Activated T-cell treated with anti-CD3 and anti-CD28 coated beads, Interleukin-2, amount 50 U/mL, for 1 hour (primary cell): ENCODE results near the gene EXT2.

Source experiments
- DNase-seq: peaks from one replicate; pipeline ENCODE4 v3.0.0-alpha.2; 2020

Gene EXT2

DNA sequence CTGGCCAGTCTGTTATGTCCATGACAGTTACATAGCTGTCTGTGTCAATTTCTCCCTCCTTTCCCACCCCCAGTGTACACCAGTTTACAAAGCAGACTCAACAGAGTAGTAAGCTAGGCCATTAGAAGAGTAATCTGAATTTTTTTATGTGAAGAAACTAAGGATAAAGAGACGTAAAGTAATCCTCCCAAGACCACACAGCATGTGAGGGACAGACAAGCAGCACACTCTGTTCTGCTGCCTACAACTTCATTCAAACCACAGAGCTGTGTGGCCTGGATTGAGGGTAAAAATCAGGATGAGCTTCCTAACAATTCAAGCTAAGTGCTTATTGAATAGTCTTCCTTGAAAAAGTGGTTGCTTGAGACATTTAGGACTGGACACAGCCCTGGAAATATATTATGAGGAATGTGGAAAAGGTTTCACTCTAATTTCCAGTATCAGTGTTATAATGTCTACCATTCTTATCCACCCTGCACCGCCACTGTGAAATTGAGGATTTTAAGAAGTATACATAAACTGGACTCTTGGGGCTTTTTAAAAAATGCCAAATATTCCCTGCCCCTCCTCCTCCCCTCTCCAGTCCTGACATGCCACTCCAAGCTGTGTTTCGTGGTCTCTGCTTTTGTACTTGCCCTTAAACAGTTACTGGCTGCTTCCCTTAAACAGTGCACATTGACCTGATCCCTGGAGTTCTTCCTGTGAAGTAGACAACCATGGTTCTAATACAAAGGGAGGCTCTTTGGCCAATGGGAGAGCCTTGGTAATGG, 40.9 kb downstream of the EXT2 start:
- DNase-seq = no peak

DNA sequence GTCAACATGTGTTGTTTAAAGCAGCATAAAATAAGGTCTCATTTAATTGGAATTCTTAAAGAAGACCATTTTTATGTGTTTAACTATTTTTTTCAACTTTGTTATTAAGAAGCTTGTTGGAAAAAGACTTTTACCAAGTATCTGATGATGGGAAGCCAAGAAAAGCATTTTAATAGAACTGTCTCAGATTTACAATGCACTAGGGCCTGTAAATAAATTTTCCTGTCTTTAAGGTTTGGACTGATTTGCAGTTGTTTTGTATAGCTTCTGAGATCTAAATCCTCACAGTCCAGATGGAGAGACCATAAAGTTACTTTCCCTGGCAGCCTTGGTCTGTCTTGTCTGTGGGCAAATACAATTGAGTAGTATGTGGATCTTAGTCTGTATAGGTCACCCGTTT, 41.6 kb downstream of the EXT2 start:
- no peak for DNase-seq

DNA sequence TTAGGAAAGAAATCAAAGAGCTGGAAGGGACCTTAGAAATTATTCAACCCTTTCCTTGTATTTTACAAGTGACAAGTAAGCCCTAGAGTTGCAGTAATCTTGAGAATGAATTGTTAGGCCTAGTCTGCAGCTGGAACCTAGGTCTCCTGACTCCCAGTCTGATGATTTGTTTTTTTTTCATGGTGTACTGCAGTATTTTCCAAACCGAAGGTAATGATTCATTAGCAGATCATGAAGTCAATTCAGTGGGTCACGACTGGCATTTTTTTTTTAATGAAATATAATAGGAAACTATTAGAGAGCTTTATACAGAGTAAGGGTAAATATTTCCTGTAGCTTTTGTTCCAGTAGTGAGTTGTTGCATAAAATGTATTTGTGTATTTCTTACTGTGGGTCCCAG, 42.8 kb downstream of the EXT2 start:
- DNase-seq = no peak

DNA sequence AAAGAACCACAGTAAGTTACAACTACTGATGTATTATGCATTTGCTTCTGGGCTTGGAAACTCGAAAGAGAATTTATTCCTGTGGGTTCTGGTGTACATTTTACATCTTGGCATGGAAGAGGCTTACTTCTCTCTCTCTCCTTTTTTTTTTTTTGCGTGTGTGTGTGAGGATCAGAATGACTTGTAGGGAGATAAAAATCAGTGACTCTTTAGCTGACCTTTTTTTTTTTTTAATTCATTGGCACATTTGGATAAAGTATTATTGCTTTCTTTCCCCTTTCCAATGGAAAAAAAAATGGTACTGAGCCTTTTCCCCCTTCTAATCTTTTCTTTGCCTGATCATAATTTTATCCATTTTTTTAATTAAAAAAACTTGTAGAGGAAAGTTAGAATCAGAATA, 43.5 kb downstream of the EXT2 start:
- DNase-seq = no peak

DNA sequence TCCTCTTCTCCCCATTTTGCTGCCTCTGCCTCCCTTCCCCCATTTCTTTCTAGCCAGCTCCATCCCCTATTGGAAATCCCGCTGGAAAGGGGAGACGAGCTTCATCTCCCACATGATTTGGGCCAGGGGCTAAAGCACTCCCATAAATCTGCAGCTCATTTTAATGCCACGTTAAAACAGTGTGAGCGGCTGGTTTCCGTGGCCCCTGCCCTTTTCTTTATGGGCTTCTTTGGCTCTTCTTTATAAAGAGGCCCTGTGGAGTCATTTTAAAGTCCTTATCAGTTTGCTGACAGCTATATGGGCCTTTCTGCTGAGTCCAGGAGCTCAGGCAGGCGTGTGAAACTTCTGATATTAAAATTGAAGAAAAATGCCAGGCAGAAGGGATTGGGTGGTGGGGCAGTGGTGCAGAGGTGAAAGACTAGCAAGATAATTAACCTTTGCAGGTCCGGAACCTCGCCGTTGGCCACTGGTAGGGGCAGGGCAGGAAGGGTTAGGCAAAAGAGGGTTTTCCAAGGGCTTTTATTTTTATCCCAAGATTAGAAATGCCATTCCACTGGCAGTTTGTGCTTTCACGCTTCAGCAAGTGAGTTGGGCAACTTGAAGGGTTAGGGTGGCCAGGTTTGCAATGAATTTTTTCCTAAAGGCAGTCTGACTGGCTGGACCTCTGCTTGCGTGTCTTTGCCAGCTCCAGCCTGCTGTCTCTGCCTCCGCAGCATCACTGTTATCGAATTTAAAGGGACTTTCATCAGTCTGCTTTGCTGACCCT, 44.3 kb downstream of the EXT2 start:
- DNase-seq = no peak

DNA sequence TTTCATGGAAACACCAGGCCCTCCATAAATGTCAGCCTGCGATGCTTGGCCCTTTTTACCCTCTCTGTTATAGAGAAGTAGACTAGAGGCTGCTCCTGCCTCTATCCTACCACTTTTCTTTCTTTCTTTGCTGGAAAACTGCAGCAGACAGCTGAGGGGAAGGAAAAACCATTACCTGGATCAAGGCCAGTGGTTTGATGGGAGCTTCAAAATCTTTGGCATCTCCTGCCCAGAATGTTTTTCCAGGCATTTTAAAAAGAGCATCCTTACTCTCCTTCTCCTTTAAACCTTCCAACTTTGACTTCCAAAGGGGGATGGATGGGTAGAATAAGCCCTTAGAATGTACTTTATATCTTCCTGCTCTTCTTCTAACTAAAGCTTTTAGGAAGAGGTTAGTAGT, 44.9 kb downstream of the EXT2 start:
- DNase-seq = no peak

DNA sequence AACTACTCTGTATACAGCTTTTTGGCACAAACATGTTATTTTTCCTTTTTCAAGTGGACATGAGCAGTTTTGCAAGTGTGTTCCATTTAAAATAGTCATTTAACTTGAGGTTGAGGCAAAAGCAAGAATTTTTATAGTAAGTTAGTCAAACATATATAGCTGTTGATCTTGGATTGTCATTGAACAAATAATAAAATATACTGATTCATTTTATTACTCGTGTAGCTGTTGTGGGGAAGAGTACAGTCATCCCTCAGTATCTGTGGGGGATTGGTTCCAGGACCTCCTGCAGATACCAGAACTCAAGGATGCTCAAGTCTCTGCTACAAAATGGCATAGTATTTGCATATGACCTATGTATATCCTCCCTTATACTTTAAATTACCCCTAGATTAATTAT, 45.3 kb downstream of the EXT2 start:
- DNase-seq = no peak

DNA sequence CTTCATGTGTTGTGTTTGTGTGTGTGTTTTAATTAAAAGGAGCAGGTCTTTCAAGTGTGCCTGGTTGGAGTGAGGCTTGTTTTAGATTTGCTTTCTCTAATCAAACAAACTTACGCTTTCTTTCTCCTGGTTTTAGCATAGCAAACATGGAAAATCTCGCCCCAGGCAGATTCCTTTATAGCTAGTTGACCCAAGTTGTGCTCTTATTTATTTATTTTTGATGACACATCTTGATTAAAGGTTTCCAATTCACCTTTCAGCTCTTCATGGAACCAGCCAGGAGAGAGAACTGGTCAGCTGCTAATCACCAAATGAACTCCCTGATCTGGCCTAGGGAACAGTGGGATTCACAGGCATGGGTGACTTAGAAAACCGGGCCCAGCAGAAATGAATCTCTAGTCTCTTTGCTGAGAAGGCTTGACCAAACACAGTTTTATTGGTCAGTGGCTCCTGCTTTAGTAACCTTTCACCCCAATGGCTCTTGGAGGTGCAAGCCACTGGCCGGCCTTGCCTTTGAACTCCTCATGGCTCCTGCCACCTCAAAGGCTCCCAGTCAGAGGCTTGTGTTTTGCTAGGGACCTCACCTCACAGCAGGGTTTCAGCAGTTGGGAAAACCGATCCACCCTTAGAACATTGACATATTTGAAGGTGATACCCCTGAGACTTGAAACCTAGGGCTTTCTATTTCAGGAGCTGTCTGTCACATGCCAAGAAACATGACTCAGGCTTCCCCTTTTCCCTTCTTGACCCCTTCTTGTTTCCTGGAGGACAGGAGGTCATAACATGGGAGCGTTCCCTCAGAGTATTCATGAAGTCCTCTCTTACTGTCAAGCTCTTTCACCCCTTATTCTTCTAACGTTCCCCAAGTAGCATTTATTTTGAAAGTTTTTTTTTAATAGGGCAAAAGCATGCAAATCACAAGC, 48.8 kb downstream of the EXT2 start:
- no peak for DNase-seq

DNA sequence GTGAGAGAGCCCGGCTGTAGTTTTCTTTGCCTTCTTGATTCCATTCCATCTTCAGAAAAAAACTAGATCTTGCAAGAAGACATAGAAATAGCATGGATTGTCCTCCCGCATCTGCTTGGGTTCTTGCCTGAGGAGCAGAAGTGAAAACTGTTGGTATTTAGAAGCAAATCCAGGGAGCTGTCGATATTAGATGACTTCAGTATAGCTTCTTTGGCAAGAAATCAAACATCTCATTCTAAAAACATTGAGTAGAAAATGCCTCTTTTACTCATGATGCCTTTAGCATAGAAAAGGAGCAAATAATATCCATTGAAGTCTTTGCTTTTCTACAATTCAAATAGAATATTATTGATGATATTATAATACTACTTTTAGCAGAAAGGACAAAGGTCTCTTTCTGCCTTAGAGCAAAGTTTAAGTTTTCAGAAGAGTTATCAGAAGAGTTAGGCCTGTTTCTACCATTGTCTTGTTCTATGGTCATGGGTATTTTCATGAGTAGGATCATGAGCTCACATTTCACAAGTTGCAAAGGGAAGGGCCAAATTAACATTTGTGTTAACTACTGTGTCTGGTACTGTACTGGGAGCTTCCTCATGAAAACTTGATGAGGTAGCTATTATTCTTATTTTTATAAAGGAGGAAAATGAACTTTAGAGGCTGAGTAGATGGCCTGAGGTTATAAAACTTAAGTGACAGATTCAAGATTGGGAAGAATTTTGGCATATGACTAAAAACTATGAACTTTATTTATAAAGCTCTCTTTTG, 49.7 kb downstream of the EXT2 start:
- no peak for DNase-seq

DNA sequence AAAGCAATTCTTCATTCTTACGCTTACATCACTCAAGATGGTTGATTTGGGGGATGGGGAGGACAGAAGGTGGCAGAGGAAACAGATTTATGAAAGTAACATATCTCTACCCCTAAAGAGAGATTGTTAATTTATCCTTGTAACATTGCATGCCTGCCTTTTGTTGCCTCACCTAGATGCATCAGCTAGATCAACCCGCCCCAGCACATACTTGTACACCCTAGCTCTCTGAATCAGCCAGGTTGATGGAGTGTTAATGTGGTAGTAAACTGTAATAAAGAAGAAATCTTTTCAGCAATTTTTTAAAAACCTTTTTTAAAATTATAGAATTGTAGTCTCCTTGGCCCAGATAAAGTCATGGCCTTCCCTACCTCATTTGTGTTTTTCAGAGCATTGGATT, 51.5 kb downstream of the EXT2 start:
- DNase-seq = no peak

DNA sequence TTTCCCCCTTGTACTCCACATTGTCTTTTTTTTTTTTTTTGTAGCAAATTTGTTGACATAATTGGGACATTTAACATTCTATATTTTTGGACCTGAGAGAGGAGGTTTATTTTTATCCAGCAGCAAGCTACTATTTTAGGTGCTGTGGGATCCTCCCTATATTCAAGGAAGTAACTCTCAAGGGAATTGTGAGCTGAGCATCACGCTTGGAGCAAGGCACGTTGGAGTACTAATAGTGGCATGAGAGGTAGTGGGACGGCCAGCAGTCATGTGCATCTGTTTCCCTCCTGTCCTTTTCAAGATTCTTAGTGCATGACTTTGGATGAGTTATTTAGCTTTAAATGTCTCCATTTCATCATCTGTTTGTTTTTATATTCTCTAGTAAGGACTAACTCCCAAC, 52.3 kb downstream of the EXT2 start:
- DNase-seq = no peak

DNA sequence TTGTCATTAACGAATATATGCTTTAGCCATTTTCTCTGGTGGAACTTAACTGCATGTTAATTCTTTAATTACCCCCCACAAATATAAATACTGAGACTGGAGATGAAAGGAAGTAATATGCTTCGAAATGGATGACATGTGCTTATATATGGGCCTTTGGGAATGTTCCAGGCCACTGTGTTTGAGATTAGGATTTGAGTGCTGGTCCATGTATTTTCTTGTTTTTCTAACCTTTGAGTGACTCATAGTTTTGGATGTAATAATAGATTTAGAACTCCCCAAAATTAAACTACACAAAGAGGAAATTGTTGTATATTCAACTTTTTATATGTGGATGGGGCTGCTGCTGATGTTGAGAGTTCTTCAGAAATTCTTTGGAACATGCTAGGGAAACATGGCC, 54.2 kb downstream of the EXT2 start:
- DNase-seq = no peak

DNA sequence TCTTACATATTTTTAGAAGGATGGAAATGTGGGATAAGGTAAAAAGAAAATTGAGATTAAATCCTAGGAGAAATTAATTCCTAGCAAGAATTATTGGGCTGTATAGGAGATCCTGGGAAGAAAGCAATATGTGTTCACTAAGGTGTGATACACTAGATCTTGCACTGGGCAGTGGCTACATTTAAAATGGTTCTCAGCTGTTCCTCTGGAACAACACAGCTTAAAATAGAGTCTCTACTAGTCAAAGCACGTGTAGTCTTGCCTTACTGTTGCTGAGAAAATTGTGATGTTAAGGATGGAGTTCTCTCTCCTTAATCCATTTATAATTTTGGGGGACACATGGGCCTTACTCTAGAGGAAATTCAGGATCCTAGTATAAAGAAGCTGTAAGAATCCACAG, 54.9 kb downstream of the EXT2 start:
- no peak for DNase-seq

DNA sequence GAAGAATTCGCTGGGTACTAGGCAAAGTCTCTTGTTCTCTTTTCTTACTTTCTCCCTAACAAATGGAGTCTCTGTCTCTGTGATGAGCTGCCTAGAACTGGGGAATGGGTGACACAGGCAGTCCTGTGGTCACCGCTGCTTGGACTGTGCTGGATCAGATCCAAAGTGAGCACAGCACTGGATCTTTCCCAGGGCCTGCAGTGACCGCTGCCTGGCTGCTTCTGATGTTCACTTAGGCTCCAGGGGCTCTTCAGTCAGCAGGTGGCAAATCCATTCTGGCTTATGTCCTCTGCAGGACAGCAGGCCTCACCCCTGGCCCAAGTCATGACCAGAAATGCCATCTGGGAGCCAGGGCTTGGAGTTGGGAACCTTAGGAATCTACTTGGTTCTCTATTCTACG, 61.5 kb downstream of the EXT2 start:
- DNase-seq = no peak

DNA sequence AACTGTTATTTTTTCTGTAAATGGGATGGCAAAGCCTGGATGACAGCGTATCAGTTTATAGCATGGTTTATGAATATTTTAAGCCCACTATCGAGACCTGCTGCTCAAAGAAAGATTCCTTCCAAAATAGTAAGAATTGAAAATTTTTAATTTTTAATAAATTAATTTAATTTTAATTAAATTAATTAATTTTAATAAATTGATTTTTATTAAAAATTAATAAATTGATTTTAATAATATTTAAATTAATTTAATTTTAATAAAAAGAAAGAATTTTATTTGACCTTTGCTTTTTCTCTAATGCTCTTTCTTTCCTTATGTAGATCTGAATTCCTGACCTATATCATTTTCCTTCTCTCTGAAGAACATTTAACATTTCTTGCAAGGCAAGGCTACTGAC, 62.9 kb downstream of the EXT2 start:
- no peak for DNase-seq

DNA sequence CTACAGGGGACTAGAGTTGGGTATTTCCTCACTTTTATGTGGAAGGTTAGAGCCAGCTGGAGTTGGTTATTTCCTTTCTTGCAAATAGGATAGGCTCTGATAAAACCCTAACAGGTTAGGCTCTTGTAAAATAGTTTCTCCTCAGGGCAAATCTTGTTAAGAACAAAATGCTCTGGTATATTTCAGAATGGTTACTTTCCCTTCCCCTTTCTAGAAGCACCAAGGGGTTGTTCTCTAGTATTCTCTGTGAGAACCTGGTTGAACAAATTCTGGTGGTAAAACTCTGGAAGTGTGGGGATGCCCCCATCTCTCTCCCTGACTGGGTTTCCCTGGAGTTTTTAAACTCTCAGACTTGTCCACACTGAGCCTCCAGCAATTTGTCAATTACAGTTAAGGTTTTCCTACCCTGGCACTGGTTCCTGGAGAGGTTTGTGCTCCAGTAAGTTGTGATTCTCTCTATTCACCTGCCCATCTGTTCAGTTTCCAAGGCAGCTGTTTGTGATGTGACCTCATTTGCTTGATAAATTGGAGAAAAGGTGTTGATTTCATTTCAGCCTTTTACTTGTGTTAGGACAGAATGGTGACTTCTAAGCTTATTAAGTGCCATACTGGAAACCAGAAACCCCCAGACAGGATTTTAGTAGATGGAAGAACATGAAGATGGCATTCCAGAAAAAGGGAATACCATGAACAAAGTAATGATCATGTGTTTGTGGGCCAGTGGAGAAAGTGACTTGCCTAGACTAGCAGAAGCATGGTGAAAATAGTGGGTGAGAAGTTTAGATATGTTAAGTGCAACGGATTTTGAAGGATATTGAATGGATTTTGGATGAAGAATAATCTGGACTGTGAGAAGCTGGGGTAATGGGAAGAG, 64.6 kb downstream of the EXT2 start:
- DNase-seq = no peak

DNA sequence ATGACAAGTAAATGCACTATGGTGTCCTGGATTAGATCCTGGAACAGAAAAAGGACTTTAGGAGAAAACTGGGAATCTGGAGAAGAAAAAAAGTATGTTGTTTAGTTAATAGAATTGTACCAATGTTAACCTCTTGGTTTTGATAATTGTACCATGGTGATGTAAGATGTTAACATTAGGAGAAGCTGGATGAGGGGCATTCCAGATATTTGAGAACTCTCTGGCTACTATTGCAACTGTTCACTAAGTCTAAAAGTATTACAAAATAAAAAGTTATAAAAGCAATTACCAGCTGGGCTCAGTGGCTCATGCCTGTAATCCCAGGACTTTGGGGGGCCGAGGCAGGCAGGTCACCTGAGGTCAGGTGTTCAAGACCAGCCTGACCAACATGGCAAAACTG, 66.5 kb downstream of the EXT2 start:
- DNase-seq = no peak

DNA sequence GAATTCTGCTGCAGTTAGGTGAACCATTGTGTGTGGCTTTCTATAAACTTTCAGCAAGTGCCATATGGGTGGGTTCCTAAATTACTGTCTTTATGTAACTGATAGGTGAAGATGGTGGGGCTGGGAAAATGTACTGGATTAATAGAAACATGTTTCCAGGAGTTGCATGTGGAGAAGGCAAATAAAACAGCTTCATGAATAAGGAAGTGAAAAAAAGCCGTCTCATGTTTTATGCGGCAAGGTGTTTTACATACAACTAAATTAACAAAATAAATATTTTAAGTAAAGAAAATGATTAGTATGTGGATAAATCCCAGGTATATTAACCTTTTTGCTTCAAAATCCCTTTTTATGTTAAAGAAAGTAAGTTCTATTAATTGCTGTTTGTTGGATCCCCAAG, 67.2 kb downstream of the EXT2 start:
- DNase-seq = no peak

DNA sequence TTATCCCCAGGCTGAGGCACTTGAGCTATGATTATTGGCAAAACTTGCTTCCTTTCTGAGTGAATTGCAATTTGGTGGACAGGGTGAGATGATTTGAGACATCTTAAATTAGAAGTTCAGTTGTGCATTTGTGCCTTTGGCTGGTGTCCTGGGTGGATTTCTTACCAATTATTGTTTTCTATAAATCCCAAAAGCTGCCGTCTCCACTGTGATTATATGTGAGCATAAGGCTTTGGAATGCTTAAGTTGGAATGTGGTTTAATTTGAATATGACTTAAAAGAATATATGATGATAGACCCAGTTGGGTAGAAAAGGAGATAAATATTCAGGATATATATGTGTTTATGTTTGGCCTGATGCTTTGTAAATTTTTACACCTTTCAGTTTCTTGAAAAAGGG, 70.0 kb downstream of the EXT2 start:
- DNase-seq = no peak

DNA sequence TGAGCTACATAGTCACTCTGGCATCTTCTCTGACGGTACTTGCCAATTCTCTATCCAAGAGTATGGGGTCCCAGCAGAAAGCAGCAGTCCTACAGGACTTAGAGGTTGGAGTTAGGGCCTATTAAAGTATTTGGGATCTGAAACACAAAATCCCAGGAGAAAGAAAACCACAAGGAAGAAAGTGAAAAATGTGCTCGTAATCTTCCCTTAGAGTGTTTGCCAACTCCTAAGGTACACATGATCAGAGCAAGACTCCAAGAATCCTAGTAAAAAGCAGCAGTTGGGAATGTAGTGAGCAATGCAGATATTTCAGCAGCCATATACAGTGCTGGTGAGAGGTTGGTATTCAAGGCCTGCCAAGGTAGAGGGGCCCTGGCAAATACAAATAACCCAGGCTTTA, 71.6 kb downstream of the EXT2 start:
- DNase-seq = no peak

DNA sequence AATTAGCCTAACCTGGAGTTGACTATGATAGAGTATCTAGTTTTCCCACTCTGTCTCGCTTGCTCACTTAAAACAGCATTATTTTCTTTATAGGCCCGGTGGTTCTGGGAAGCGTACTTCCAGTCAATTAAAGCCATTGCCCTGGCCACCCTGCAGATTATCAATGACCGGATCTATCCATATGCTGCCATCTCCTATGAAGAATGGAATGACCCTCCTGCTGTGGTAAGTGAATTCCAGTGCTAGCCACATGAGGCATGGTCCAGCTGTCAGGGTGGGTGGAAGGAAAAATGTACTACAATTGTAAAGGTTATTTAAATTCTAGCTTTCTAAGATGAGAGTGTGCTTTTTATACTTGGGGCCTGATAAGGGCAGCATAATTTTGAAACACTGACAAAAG, 76.0 kb downstream of the EXT2 start:
- DNase-seq = no peak

DNA sequence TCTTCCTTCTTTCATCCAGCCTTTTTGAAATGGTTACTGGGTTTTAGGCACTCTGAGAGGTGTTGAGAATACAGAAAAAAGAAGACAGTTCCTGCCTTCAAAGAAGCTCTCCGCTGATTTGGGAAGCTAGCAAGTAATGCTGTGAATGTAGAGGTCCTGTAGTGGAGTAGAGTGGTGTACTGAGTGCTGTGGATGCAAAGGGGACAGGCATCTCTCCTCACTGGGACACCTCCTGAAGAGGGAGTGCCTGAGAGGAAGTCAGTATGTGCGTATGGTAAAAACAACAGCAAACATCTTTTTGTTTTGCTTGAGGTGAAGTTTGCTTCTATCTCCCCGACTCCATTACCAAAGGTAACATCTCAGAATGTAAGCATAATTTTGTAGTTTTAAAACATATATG, 77.5 kb downstream of the EXT2 start:
- DNase-seq = no peak
